Amniotic stem cell (primary cell): Measurements from ENCODE around the gene KDM4C.
"Not testable (repeated sequence)": the region's sequence is repeated elsewhere in the genome, so short reads cannot be mapped to it uniquely, and the experiment has no call there.

Source experiments
- DNase-seq: peaks from one replicate; lab custom pipeline; 2025; lab: John Stamatoyannopoulos, UW

Gene KDM4C

GRCh38 chr9:6807669-6808068 lies 49.9 kb downstream of the KDM4C start:
- DNase-seq, result not testable (repeated sequence)

- no peak for DNase-seq
Observed at GRCh38 chr9:6811436-6811835, 53.7 kb downstream of the KDM4C start.

- no peak for DNase-seq
Observed at GRCh38 chr9:6816581-6816980, 58.8 kb downstream of the KDM4C start.

GRCh38 chr9:6818292-6818922 lies 60.6 kb downstream of the KDM4C start:
- no peak for DNase-seq

- DNase-seq, result no peak
Observed at GRCh38 chr9:6819112-6819511, 61.3 kb downstream of the KDM4C start.

GRCh38 chr9:6819529-6819928 lies 61.8 kb downstream of the KDM4C start:
- no peak for DNase-seq

GRCh38 chr9:6822696-6823095 lies 64.9 kb downstream of the KDM4C start:
- no peak for DNase-seq

GRCh38 chr9:6827439-6828145 lies 69.8 kb downstream of the KDM4C start:
- DNase-seq, result no peak

- DNase-seq, result no peak
Observed at GRCh38 chr9:6829027-6829426, 71.3 kb downstream of the KDM4C start.

GRCh38 chr9:6829536-6829935 lies 71.8 kb downstream of the KDM4C start:
- no peak for DNase-seq

- no peak for DNase-seq
Observed at GRCh38 chr9:6833518-6834192, 75.9 kb downstream of the KDM4C start.

- DNase-seq, result no peak
Observed at GRCh38 chr9:6834306-6834705, 76.5 kb downstream of the KDM4C start.

- no peak for DNase-seq
Observed at GRCh38 chr9:6838158-6838557, 80.4 kb downstream of the KDM4C start.

- DNase-seq, result no peak
Observed at GRCh38 chr9:6842584-6842947, 84.8 kb downstream of the KDM4C start.

GRCh38 chr9:6843742-6844141 lies 86.0 kb downstream of the KDM4C start:
- DNase-seq, result no peak

- DNase-seq, result no peak
Observed at GRCh38 chr9:6844267-6844666, 86.5 kb downstream of the KDM4C start.

GRCh38 chr9:6845128-6845826 lies 87.5 kb downstream of the KDM4C start:
- no peak for DNase-seq

- DNase-seq, result no peak
Observed at GRCh38 chr9:6845880-6846279, 88.1 kb downstream of the KDM4C start.

GRCh38 chr9:6852243-6852963 lies 94.6 kb downstream of the KDM4C start:
- no peak for DNase-seq

- no peak for DNase-seq
Observed at GRCh38 chr9:6855860-6856259, 98.1 kb downstream of the KDM4C start.

- DNase-seq, result no peak
Observed at GRCh38 chr9:6864102-6864501, 106.3 kb downstream of the KDM4C start.
